HG02571 (cell line): Measurements from ENCODE around the gene COL21A1.

ENCODE experiments used
- ATAC-seq: cut with Tn5 transposase; IDR thresholded peaks from one replicate; pipeline ENCODE4 v1.9.1; 2021; ENCODE audit warnings: mild to moderate bottlenecking, moderate library complexity; ENCODE audit not compliant: unreplicated experiment

Gene COL21A1

DNA sequence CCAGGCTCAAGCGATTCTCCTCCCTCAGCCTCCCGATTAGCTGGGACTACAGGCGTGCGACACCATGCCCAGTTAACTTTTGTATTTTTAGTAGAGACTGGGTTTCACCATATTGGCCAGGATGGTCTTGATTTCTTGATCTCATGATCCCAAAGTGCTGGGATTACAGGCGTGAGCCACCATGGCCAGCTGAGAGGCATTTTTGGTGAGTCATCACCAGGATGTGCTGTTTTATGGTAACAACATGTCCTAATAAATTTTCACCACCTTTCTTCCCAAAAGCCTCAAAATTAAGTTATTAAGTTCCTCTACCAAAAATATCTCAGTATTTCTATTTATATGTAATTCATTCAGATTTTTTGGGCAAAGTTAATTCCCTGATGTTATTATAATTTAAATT is 53.5 kb downstream of the COL21A1 start:
- ATAC-seq: no peak

DNA sequence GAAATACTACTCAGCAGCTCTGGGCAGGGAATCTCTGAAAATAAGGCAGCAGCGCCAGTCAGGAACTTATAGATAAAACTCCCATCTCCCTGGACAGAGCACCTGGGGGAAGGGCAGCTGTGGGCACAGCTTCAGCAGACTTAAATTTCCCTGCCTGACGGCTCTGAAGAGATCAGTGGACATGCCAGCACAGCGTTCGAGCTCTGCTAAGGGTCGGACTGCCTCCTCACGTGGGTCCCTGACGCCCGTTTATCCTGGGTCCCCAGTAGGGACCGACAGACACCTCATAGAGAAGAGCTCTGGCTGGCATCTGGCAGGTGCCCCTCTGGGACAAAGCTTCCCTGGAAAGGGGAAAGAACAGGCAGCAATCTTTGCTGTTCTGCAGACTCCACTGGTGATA is 59.0 kb downstream of the COL21A1 start:
- ATAC-seq: no peak

DNA sequence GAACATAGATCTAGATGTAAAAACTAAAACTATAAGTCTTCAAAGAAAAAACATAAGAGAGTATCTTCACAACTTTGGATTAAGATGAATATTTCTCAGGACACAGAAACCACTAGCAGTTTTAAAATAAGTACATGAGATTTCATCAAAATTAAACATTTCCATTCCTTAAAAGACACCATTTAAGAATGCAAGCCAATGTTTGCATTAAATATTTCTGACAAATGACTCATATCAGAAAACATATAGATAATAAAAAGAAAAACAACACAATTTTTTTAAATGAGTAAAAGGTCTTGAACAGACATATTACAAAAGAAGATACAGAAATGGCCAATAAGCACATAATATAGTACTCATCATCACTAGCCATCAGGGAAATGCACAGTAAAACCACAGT is 59.7 kb downstream of the COL21A1 start:
- ATAC-seq: no peak

DNA sequence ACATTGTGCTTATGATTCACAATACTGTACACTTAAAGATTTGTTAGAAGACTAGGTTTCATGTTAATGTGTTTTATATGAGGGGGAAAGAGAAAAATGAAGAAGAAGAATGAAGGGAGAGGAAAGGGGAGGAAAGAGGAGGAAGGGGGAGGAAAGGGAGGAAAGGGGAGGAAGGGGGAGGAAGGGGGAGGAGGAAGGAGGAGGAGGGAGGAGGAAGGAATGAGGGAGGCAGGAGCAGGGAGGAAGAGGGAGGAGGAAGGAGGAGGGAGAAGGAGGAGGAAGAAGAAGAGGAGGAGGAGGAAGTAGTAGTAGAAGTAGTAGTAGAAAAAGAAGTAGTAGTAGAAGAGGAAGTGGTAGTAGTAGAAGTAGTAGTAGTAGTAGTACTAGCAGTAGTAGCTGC is 70.6 kb downstream of the COL21A1 start:
- ATAC-seq: no peak

DNA sequence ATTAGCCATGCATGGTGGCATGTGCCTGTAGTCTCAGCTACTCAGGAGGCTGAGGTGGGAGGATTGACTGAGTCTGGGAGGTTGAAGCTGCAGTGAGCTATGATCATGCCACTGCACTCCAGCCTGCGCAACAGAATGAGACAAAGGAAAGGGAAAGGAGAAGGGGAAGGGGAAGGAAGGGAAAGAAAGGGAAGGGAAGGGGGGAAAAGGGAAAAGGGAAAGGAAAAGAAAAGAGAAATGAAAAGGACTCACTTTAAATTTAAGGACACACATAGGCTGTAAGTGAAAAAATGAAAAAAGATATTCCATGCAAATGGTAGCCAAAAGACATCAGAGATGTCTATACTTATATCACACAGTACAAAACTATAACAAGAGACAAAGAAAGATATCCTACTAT is 74.2 kb downstream of the COL21A1 start:
- no peak for ATAC-seq

DNA sequence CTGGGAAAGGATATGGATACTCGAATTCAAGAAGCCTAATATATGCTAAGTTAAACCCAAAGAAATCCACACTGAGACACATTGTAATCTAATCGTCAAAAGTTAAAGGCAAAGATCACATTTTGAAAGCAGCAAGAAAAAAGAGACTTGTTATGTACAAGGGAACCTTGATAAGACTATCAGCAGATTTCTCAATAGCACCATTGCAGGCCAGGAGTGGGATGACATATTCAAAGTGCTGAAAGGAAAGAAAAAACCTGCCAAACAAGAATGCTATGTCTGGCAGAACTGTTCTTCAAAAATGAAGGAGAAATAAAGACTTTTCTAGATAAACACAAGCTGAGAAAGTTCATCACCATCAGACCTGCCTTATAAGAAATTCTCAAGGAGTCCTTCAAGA is 75.2 kb downstream of the COL21A1 start:
- no peak for ATAC-seq

DNA sequence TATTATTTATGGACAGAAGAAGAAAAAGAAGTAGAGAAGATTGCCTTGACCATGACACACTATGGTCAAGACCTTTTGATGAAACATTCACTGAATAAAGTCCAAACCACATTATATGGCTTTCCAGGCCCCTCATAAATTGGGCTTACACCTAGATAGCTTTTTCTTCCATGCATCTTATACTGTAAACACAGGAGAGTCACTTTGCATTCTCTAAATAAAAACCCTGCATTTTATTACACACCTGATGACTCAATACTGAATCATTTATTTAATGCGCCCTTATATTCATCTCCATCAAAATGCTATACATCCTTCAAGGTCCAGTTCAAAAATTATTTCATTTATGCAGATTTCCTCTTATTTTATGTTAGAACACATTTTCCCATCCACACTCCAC is 78.0 kb downstream of the COL21A1 start:
- ATAC-seq: no peak

DNA sequence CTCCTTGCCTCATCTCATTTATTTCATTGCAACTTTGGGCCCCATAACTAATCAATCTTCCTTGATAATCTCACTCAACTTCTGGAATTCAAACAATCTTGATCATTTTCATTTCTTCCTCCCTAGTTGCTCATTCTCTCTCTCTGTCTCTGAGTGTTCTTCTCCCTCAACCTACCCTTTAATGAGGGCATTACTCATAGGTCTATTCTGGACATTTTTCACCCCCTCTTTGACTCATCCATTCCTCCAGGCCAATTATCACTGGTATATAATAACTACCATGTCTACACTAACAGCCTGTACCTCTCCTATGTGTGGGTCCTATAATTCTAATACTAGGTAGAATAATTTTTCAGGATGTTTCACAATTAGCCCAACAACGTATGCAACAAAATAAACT is 78.8 kb downstream of the COL21A1 start:
- no peak for ATAC-seq

DNA sequence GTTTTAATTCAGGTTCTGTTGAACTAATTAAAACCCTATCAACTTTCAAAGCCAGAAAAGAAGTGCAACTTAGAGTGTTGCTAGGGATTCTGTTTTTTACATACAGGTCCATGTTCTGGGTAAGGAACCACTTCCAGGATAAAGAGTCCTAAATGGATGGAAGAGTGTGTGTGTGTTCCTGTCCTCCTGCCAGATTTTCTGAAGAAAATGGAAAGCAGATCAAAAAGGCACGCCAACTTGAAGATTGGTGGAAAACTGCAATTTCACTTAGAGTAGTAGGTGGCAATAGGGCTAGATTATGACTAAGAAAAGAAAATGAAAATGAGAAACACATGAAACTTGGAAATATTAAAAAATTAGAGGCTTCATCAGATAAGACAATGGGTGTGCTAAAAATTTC is 85.3 kb downstream of the COL21A1 start:
- no peak for ATAC-seq

DNA sequence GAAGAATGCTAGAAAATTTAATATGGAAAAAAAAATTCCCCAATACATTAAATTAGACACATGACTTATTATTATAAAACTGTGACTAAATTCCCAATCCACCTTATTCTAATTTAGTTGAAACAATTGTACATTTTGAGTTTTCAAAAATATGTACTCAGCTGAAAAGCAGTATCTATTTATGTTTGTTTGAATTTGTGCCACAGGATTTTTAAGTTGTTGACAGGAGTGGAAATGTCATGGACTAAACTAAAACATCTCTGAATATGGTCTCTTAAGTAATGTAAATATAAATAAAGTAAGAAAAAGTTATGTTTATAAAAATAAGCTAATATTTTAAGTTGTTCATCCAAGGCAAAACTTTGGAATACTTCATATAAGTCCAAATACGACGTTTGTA is 86.9 kb downstream of the COL21A1 start:
- ATAC-seq: no peak

DNA sequence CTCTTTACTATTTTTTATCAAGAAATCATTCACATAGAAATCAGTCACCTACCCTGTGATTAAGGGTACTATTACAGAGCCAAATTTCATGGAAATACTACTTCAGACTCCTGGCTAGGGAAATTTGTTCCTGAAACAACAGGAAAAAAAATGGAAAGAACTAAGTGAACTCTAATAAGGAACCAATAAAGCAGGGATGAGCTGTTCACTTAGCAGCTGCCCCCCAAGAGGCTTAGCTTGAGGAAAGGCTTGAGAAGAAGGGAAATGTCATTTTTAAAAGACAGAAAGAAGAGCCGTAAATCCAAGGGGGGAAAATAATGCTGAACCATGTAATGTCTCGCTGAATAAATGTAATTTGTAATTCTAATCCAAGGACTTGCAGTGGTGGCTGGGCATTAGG is 88.8 kb downstream of the COL21A1 start:
- no peak for ATAC-seq

DNA sequence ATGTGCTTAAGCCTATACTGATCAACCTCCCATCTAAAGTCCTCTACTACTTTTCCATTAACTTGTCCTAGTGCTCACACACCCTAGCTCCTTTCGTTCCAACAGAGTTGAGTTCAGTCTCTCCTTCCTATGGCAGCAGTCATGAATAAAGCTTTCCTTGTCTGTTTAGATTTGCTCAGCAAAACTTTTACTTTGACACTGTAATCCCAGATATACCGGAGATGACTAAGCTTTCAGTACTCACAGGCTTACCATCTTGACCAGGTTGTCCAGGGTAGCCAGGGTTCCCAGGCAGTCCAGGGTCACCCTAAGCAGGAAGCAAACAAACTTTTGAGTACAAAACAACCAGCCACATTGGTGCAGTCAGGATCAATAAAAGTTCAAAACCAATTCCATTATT is 90.7 kb downstream of the COL21A1 start:
- no peak for ATAC-seq

DNA sequence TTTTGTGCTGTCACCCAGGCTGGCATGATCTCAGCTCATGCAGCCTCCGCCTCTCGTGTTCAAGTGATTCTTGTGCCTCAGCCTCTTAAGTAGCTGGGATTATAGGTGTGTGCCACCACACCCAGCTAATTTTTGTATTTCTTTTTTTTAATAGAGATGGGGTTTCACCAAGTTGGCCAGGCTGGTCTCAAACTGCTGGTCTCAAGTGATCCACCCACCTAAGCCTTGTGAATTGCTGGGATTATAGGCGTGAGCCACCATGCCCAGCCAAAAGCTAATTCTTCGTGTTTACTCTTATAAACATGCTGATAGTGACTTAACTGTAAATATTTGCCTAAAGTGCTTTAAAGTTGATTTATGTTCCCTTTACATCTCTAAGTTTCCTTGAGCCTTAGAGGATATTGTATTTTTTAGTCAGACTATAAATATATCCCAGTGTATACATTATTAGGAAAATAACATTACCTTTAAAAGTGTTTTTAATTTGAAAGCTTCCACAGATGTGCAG is 91.7 kb downstream of the COL21A1 start:
- ATAC-seq: no peak

DNA sequence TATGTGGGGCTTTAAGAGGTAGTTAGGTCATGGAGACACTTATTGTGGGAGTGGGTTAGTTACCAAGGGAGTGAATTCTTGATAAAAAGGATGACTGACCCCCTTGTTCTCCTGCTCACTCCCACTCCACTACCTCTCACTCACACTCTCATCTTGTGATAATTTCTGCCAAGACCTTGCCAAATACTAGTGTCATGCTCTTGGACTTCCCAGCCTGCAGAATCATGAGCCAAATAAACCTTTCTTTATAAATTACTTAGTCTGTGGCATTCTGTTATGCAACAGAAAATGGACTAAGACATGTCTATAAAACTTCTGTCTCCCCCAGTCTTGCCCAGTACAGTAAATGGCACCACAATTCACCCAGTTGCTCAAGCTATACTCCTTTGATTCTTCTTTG is 93.3 kb downstream of the COL21A1 start:
- no peak for ATAC-seq

DNA sequence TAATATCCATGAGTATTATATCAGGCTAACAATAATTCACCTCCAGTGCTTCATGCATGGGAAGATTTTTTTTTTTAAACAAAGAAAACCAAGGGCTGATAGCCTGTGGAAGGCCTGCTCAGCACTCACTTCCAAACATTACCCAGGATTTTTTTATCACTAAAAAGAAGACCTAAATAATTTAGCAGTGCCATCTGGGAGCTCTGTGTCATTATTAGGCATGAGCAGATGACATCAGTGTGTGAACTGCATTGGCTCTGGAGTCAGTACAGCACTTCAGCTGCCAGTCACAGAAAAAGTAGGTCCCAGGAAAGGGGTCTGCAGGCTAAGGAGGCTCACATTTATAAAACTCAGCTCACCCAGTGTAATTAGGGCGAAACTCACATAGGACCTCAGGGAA is 94.8 kb downstream of the COL21A1 start:
- no peak for ATAC-seq

DNA sequence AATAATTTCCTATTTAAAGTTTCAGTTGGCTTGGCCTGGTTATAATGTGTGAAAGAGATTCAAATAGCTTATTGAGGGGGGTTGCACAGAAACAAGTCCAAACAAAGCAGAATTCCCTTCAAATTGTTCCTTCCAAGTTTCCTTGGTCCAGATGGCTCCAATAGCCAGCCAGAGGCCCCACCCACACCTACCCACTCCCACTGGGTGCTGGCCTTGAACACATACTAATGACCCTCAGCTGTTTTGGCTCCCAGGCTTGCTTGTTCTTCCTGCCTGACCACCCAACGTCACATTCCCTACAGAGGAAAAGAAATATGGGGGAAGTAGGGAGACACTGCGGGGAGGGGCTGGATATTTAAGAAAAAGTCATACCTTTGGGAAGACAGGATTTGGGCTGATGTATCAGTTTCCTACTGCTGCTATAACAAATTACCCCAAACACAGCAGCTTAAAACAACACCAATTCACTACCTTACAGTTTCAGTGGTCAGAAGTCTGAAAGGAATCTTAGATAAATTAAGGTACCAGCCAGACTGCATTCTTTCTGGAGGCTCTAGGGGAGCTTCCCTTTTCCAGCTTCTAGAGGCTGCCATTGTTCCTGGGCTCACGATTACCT is 95.7 kb downstream of the COL21A1 start:
- ATAC-seq: no peak

DNA sequence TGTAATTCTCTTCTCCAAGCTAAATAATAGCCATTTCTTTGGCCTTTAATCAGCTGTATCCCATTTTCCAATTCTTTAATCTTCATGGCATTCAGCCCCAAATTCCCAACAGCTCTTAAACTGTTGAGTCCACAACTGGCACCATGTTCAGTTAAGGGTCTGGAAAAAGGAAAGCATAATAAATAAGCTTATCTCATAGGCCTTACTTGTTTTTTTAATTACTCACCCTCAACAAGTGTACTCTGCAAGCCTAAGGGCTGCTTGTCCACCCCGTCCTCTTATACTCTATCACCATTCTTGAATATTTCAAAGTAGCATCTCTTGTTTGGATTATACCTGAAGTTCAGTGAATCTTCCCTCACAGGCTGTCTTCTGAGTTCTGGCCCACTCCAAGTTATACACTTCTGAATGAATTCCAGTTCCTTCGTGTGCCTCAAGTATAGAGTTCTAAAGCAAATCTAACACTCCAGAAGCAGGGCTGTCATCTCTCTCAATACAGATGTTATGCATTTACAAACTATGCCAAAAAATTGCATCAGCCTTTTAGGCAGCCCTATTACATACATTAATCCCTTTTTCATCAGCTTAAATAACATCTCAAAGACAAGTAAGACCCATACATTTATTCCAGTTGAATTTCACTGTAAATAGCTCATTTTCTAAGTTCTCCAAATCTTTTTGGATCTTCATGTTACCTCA is 98.7 kb downstream of the COL21A1 start:
- no peak for ATAC-seq

DNA sequence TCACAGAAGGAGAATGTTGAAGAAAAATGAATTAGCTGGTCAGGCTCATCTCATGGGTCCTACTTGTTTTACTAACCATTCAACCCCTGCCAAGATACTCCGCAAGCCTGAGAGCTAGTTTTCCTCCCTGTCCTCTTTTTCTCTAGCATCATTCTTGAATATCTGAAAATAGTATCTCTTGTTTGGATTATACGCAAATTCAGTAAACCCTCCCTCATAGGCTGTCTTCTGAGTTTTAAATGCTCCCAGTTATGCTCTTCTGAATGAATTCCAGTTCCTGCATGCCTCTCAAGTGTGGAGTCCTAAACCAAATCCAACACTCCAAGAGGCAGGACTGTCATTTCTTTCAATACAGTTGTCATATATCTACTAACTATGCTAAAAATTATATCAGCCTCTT is 99.6 kb downstream of the COL21A1 start:
- ATAC-seq: no peak

DNA sequence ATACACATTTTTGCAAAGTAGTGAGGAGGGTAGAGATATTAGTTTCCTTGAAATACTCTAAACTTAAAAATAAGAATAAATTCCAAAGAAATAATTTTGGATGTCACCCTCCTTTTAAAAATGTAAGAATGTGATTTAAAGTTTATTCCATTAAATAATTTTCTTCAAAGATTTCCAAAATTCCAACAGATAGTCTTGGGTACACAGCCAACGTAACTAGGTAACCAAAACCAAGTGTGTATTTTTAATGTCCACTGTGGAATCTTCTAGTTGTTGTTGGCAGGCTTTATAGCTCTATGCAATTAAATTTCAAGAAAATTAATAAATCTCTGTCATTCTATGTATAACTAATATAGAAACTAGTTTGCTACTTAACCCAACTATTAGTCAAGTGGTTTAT is 101.3 kb downstream of the COL21A1 start:
- ATAC-seq: no peak

DNA sequence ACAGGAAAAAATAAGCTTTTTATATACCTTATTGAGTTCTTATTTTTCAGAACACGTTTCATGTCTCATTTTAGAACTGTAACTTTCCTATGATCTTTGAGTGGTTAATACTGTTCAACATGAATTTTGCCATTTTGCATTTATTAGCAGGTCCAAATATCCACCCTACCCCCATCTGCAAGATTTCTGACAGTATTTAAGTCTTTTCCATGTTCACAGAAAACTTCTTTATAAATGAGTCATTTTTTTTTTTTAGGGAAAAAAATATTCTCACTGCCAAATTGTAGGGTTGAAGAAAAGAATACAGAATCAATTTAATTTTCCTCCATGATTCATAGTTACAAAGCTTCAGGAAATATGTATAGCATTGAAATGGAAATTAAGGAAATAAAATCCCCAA is 101.8 kb downstream of the COL21A1 start:
- ATAC-seq: no peak

DNA sequence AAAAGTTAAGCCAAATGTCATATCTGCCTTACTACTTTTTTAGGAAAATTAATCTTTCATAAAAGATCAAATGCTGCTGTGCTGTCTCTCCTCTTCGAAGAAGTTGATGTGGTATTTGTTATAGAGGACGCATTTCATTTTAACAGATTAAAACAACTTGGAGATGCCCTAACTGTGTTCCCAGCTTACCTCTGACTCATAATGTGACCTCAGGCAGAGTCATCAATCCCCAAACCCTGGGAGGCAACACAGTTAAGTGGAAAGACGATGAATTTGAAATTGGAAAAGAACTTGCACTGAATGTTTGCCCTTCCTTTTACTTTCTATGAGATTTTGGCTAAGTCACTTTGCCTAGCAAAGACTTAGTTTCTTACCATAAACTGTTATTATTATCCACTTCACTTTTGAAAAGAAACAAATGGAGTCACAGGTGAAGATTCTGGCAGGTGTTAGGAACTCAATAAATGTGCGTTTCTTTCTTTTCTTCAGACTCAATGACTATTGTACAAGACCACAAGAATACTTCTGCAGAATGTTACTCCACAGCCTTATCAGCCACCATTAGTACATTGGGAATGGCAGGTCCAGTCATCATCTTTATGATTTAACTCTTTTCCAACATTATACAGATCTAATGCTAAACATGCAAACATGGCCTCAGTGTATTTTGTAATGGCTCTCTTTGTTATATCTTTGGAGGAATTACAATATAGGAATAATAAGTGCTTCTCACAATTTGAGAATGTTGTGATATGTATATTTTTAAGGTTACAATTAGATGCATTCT is 102.6 kb downstream of the COL21A1 start:
- no peak for ATAC-seq

DNA sequence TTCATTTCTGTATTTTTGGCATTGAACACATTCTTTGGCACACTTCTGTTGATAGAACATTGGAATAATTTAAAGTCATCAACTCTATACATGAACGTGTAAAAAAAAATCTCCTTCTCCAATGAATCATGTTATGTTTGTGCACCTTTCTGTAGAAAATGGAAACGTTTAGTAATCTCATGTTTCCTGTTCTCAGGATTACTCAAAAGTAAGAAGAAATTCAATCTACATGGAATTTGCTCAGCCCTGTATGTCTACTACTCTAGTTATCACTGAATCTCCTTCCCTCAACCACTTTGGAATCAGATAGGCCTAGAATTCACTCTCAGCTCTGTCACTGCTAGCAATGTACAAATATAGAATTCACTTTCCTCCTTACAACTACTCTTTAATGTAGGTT is 103.6 kb downstream of the COL21A1 start:
- no peak for ATAC-seq
